Measurements from ENCODE around the gene PIK3CG. TPM values are rescaled to one million over a fixed set of nuclear protein-coding genes. Genes with fewer than 3 reads are reported as not detected.

Gene PIK3CG
- total RNA-seq, 4 donors from 2014 or later: 6.2 to 34.7 (median 9.7) TPM

- H3K9me3 ChIP-seq: no peaks in the 10 kb centered on the region
- H3K4me3 ChIP-seq: no peak overlapping the region
- TF ChIP-seq POLR2A (IDR thresholded peaks at IDR 0.05) (no peak), CTCF (IDR thresholded peaks at IDR 0.05) (no peak)
- H3K27ac ChIP-seq: peak overlapping the region; percentile 54 to 80 (median 64)
- DNase-seq: no peak
- H3K27me3 ChIP-seq: no peaks in the 10 kb centered on the region
- H3K4me1 ChIP-seq: peaks cover 0 to 19% (median 9%) of the 10 kb centered on the region in 4 donors
- H3K36me3 ChIP-seq: no peaks in the 10 kb centered on the region
These were observed 1.6 kb upstream of the PIK3CG start for GRCh38 chr7:106863274-106863997.

- peak overlapping the region in 2 of 4 donors; percentile 42 to 45 for H3K4me3 ChIP-seq
- DNase-seq: no peak
- H3K27ac ChIP-seq: peak overlapping the region; percentile 54 to 80 (median 64)
- H3K36me3 ChIP-seq: no peaks in the 10 kb centered on the region
- no peak for TF ChIP-seq CTCF (IDR thresholded peaks at IDR 0.05)
- TF ChIP-seq POLR2A (IDR thresholded peaks at IDR 0.05): no peak
- no peaks in the 10 kb centered on the region for H3K9me3 ChIP-seq
- no peaks in the 10 kb centered on the region for H3K27me3 ChIP-seq
- peaks cover 0 to 19% (median 9%) of the 10 kb centered on the region in 4 donors for H3K4me1 ChIP-seq
These were observed 592 bp upstream of the PIK3CG start for GRCh38 chr7:106864298-106865081.

GRCh38 chr7:106866298-106867281, 1.5 kb downstream of the PIK3CG start:
- H3K4me3 ChIP-seq: peak overlapping the region; percentile 5 to 48 (median 42)

GRCh38 chr7:106867641-106868351, 2.7 kb downstream of the PIK3CG start:
- Histone ChIP-seq H3K27me3 (no peaks in the 10 kb centered on the region), H3K9me3 (no peaks in the 10 kb centered on the region), H3K36me3 (no peaks in the 10 kb centered on the region), H3K4me3 (no peak overlapping the region), H3K27ac (peak overlapping the region in 1 of 4 donors; percentile 72), H3K4me1 (peaks cover 0 to 23% (median 11%) of the 10 kb centered on the region in 4 donors)
- TF ChIP-seq CTCF (IDR thresholded peaks at IDR 0.05): no peak
- DNase-seq: no peak

More at GRCh38 chr7:106866298-106867281, 1.5 kb downstream of the PIK3CG start:
- Histone ChIP-seq H3K27me3 (no peaks in the 10 kb centered on the region), H3K4me1 (peaks cover 0 to 23% (median 11%) of the 10 kb centered on the region in 4 donors), H3K9me3 (no peaks in the 10 kb centered on the region), H3K36me3 (no peaks in the 10 kb centered on the region), H3K27ac (peak overlapping the region; percentile 37 to 80 (median 63))
- TF ChIP-seq CTCF (IDR thresholded peaks at IDR 0.05): no peak
- TF ChIP-seq POLR2A (IDR thresholded peaks at IDR 0.05): no peak
- DNase-seq: peak in 2 of 3 donors; percentile 57 to 60
